HG03175 (cell line): Measurements from ENCODE around the gene HSFX1.

Experiments used
- ATAC-seq: cut with Tn5 transposase; IDR thresholded peaks from one replicate; pipeline ENCODE4 v1.9.1; 2021; ENCODE audit warnings: mild to moderate bottlenecking, moderate library complexity; ENCODE audit not compliant: unreplicated experiment

Gene HSFX1

GRCh38 chrX:149804102-149804501 is 30.2 kb downstream of the HSFX1 start:
- ATAC-seq = no peak

GRCh38 chrX:149807747-149808458 is 34.0 kb downstream of the HSFX1 start:
- ATAC-seq = no peak

- ATAC-seq = no peak
These were observed 44.8 kb downstream of the HSFX1 start for GRCh38 chrX:149818652-149819051.

GRCh38 chrX:149819371-149819770 is 45.5 kb downstream of the HSFX1 start:
- no peak for ATAC-seq

- ATAC-seq = no peak
These were observed 51.6 kb downstream of the HSFX1 start for GRCh38 chrX:149825424-149825823.
